ENCODE data around the gene KCNK1. TPM values are rescaled to one million over a fixed set of nuclear protein-coding genes. Genes with fewer than 3 reads are reported as not detected.

KCNK1 gene
- total RNA-seq, 1 donor from 2014 or later = 1.6 TPM

- Histone ChIP-seq H3K4me1 (ENCODE audit: control insufficient read depth in 3 of 3, insufficient read depth in 3 of 3, low read length in 3 of 3) (no peaks in the 10 kb centered on the region), H3K4me3 (ENCODE audit: low read length in 3 of 3) (no peak overlapping the region), H3K27ac (ENCODE audit: low read depth, low read length) (no peak overlapping the region), H3K9me3 (ENCODE audit: control insufficient read depth in 3 of 3, low read length in 3 of 3) (no peaks in the 10 kb centered on the region), H3K36me3 (ENCODE audit: control insufficient read depth in 3 of 3, insufficient read depth in 3 of 3, low read length in 3 of 3) (no peaks in the 10 kb centered on the region), H3K9ac (ENCODE audit: low read depth in 1 of 3, low read length in 3 of 3) (no peak overlapping the region), H3K27me3 (ENCODE audit: control insufficient read depth in 3 of 3, insufficient read depth in 3 of 3, low read length in 3 of 3) (no peaks in the 10 kb centered on the region)
These were observed 29.0 kb upstream of the KCNK1 start for GRCh38 chr1:233584931-233585330.

GRCh38 chr1:233586301-233586700 is 27.6 kb upstream of the KCNK1 start:
- Histone ChIP-seq H3K27ac (ENCODE audit: low read depth, low read length) (no peak overlapping the region), H3K9me3 (ENCODE audit: control insufficient read depth in 3 of 3, low read length in 3 of 3) (no peaks in the 10 kb centered on the region), H3K36me3 (ENCODE audit: control insufficient read depth in 3 of 3, insufficient read depth in 3 of 3, low read length in 3 of 3) (no peaks in the 10 kb centered on the region), H3K4me1 (ENCODE audit: control insufficient read depth in 3 of 3, insufficient read depth in 3 of 3, low read length in 3 of 3) (no peaks in the 10 kb centered on the region), H3K27me3 (ENCODE audit: control insufficient read depth in 3 of 3, insufficient read depth in 3 of 3, low read length in 3 of 3) (no peaks in the 10 kb centered on the region), H3K4me3 (ENCODE audit: low read length in 3 of 3) (no peak overlapping the region), H3K9ac (ENCODE audit: low read depth in 1 of 3, low read length in 3 of 3) (no peak overlapping the region)

- H3K36me3 ChIP-seq (ENCODE audit: control insufficient read depth in 3 of 3, insufficient read depth in 3 of 3, low read length in 3 of 3) = no peaks in the 10 kb centered on the region
- H3K27ac ChIP-seq (ENCODE audit: low read depth, low read length) = no peak overlapping the region
- no peaks in the 10 kb centered on the region for H3K27me3 ChIP-seq (ENCODE audit: control insufficient read depth in 3 of 3, insufficient read depth in 3 of 3, low read length in 3 of 3)
- no peak overlapping the region for H3K4me3 ChIP-seq (ENCODE audit: low read length in 3 of 3)
- H3K9ac ChIP-seq (ENCODE audit: low read depth in 1 of 3, low read length in 3 of 3) = no peak overlapping the region
- H3K4me1 ChIP-seq (ENCODE audit: control insufficient read depth in 3 of 3, insufficient read depth in 3 of 3, low read length in 3 of 3) = no peaks in the 10 kb centered on the region
- no peaks in the 10 kb centered on the region for H3K9me3 ChIP-seq (ENCODE audit: control insufficient read depth in 3 of 3, low read length in 3 of 3)
These were observed 26.7 kb upstream of the KCNK1 start for GRCh38 chr1:233587196-233587595.

- no peaks in the 10 kb centered on the region for H3K9me3 ChIP-seq (ENCODE audit: control insufficient read depth in 3 of 3, low read length in 3 of 3)
- H3K4me3 ChIP-seq (ENCODE audit: low read length in 3 of 3) = no peak overlapping the region
- no peak overlapping the region for H3K27ac ChIP-seq (ENCODE audit: low read depth, low read length)
- no peak overlapping the region for H3K9ac ChIP-seq (ENCODE audit: low read depth in 1 of 3, low read length in 3 of 3)
- H3K36me3 ChIP-seq (ENCODE audit: control insufficient read depth in 3 of 3, insufficient read depth in 3 of 3, low read length in 3 of 3) = no peaks in the 10 kb centered on the region
- H3K4me1 ChIP-seq (ENCODE audit: control insufficient read depth in 3 of 3, insufficient read depth in 3 of 3, low read length in 3 of 3) = no peaks in the 10 kb centered on the region
- no peaks in the 10 kb centered on the region for H3K27me3 ChIP-seq (ENCODE audit: control insufficient read depth in 3 of 3, insufficient read depth in 3 of 3, low read length in 3 of 3)
These were observed 25.7 kb upstream of the KCNK1 start for GRCh38 chr1:233587958-233588799.

GRCh38 chr1:233597489-233597901 is 16.4 kb upstream of the KCNK1 start:
- no peaks in the 10 kb centered on the region for H3K9me3 ChIP-seq (ENCODE audit: control insufficient read depth in 3 of 3, low read length in 3 of 3)
- no peak overlapping the region for H3K27ac ChIP-seq (ENCODE audit: low read depth, low read length)
- no peak overlapping the region for H3K9ac ChIP-seq (ENCODE audit: low read depth in 1 of 3, low read length in 3 of 3)
- no peak overlapping the region for H3K4me3 ChIP-seq (ENCODE audit: low read length in 3 of 3)
- no peaks in the 10 kb centered on the region for H3K27me3 ChIP-seq (ENCODE audit: control insufficient read depth in 3 of 3, insufficient read depth in 3 of 3, low read length in 3 of 3)
- H3K36me3 ChIP-seq (ENCODE audit: control insufficient read depth in 3 of 3, insufficient read depth in 3 of 3, low read length in 3 of 3) = no peaks in the 10 kb centered on the region
- H3K4me1 ChIP-seq (ENCODE audit: control insufficient read depth in 3 of 3, insufficient read depth in 3 of 3, low read length in 3 of 3) = no peaks in the 10 kb centered on the region

GRCh38 chr1:233598891-233599541 is 14.9 kb upstream of the KCNK1 start:
- H3K9me3 ChIP-seq (ENCODE audit: control insufficient read depth in 3 of 3, low read length in 3 of 3) = no peaks in the 10 kb centered on the region
- H3K4me3 ChIP-seq (ENCODE audit: low read length in 3 of 3) = no peak overlapping the region
- H3K4me1 ChIP-seq (ENCODE audit: control insufficient read depth in 3 of 3, insufficient read depth in 3 of 3, low read length in 3 of 3) = no peaks in the 10 kb centered on the region

GRCh38 chr1:233599542-233600073 is 14.3 kb upstream of the KCNK1 start:
- no peak overlapping the region for H3K9ac ChIP-seq (ENCODE audit: low read depth in 1 of 3, low read length in 3 of 3)
- no peaks in the 10 kb centered on the region for H3K27me3 ChIP-seq (ENCODE audit: control insufficient read depth in 3 of 3, insufficient read depth in 3 of 3, low read length in 3 of 3)
- no peaks in the 10 kb centered on the region for H3K36me3 ChIP-seq (ENCODE audit: control insufficient read depth in 3 of 3, insufficient read depth in 3 of 3, low read length in 3 of 3)
- H3K27ac ChIP-seq (ENCODE audit: low read depth, low read length) = no peak overlapping the region
- H3K4me1 ChIP-seq (ENCODE audit: control insufficient read depth in 3 of 3, insufficient read depth in 3 of 3, low read length in 3 of 3) = no peaks in the 10 kb centered on the region
- H3K9me3 ChIP-seq (ENCODE audit: control insufficient read depth in 3 of 3, low read length in 3 of 3) = no peaks in the 10 kb centered on the region
- H3K4me3 ChIP-seq (ENCODE audit: low read length in 3 of 3) = no peak overlapping the region

More at GRCh38 chr1:233598891-233599541, 14.9 kb upstream of the KCNK1 start:
- H3K27me3 ChIP-seq (ENCODE audit: control insufficient read depth in 3 of 3, insufficient read depth in 3 of 3, low read length in 3 of 3) = no peaks in the 10 kb centered on the region
- no peak overlapping the region for H3K9ac ChIP-seq (ENCODE audit: low read depth in 1 of 3, low read length in 3 of 3)
- no peaks in the 10 kb centered on the region for H3K36me3 ChIP-seq (ENCODE audit: control insufficient read depth in 3 of 3, insufficient read depth in 3 of 3, low read length in 3 of 3)
- no peak overlapping the region for H3K27ac ChIP-seq (ENCODE audit: low read depth, low read length)

- Histone ChIP-seq H3K9me3 (ENCODE audit: control insufficient read depth in 3 of 3, low read length in 3 of 3) (no peaks in the 10 kb centered on the region), H3K27me3 (ENCODE audit: control insufficient read depth in 3 of 3, insufficient read depth in 3 of 3, low read length in 3 of 3) (no peaks in the 10 kb centered on the region), H3K9ac (ENCODE audit: low read depth in 1 of 3, low read length in 3 of 3) (no peak overlapping the region), H3K36me3 (ENCODE audit: control insufficient read depth in 3 of 3, insufficient read depth in 3 of 3, low read length in 3 of 3) (no peaks in the 10 kb centered on the region), H3K4me3 (ENCODE audit: low read length in 3 of 3) (no peak overlapping the region), H3K27ac (ENCODE audit: low read depth, low read length) (no peak overlapping the region), H3K4me1 (ENCODE audit: control insufficient read depth in 3 of 3, insufficient read depth in 3 of 3, low read length in 3 of 3) (no peaks in the 10 kb centered on the region)
These were observed 13.4 kb upstream of the KCNK1 start for GRCh38 chr1:233600488-233600887.

GRCh38 chr1:233603478-233603877 is 10.4 kb upstream of the KCNK1 start:
- no peaks in the 10 kb centered on the region for H3K4me1 ChIP-seq (ENCODE audit: control insufficient read depth in 3 of 3, insufficient read depth in 3 of 3, low read length in 3 of 3)

GRCh38 chr1:233605205-233605604 is 8.7 kb upstream of the KCNK1 start:
- Histone ChIP-seq H3K36me3 (ENCODE audit: control insufficient read depth in 3 of 3, insufficient read depth in 3 of 3, low read length in 3 of 3) (no peaks in the 10 kb centered on the region), H3K9me3 (ENCODE audit: control insufficient read depth in 3 of 3, low read length in 3 of 3) (no peaks in the 10 kb centered on the region), H3K9ac (ENCODE audit: low read depth in 1 of 3, low read length in 3 of 3) (no peak overlapping the region), H3K4me1 (ENCODE audit: control insufficient read depth in 3 of 3, insufficient read depth in 3 of 3, low read length in 3 of 3) (no peaks in the 10 kb centered on the region), H3K4me3 (ENCODE audit: low read length in 3 of 3) (no peak overlapping the region), H3K27me3 (ENCODE audit: control insufficient read depth in 3 of 3, insufficient read depth in 3 of 3, low read length in 3 of 3) (peaks cover 0 to 3% (median 0%) of the 10 kb centered on the region in 3 donors), H3K27ac (ENCODE audit: low read depth, low read length) (no peak overlapping the region)

More at GRCh38 chr1:233603478-233603877, 10.4 kb upstream of the KCNK1 start:
- Histone ChIP-seq H3K4me3 (ENCODE audit: low read length in 3 of 3) (no peak overlapping the region), H3K9ac (ENCODE audit: low read depth in 1 of 3, low read length in 3 of 3) (no peak overlapping the region), H3K9me3 (ENCODE audit: control insufficient read depth in 3 of 3, low read length in 3 of 3) (no peaks in the 10 kb centered on the region), H3K27me3 (ENCODE audit: control insufficient read depth in 3 of 3, insufficient read depth in 3 of 3, low read length in 3 of 3) (peaks cover 0 to 3% (median 0%) of the 10 kb centered on the region in 3 donors), H3K27ac (ENCODE audit: low read depth, low read length) (no peak overlapping the region), H3K36me3 (ENCODE audit: control insufficient read depth in 3 of 3, insufficient read depth in 3 of 3, low read length in 3 of 3) (no peaks in the 10 kb centered on the region)

Measured in skeletal muscle tissue (tissue), 4 donors.